Endothelial cell of umbilical vein (primary cell): Measurements from ENCODE around the gene POU3F1.

ENCODE experiments used
- EZH2 ChIP-seq: IDR thresholded peaks from 2 replicates; pipeline ENCODE4 v1.6.1; 2012; ENCODE audit warnings: borderline replicate concordance, low read depth, mild to moderate bottlenecking, moderate library complexity, low read length, inconsistent platforms; ENCODE audit not compliant: severe bottlenecking
- FOS ChIP-seq: IDR thresholded peaks from 2 replicates; pipeline ENCODE4 v1.6.1; 2011; ENCODE audit warnings: mild to moderate bottlenecking, low read length, moderate library complexity, borderline replicate concordance; ENCODE audit not compliant: insufficient read depth
- MAX ChIP-seq: IDR thresholded peaks from 2 replicates; pipeline ENCODE4 v1.6.1; 2011; ENCODE audit not compliant: insufficient read depth, insufficient read length
- POLR2A ChIP-seq: IDR thresholded peaks from 2 replicates; pipeline ENCODE4 v1.6.1; 2012; ENCODE audit warnings: low read depth, mild to moderate bottlenecking, control low read depth, low read length
- POLR2AphosphoS5 ChIP-seq: IDR thresholded peaks from 2 replicates; pipeline ENCODE4 v1.6.1; 2012; ENCODE audit warnings: low read depth, mild to moderate bottlenecking, control low read depth, low read length, moderate library complexity; ENCODE audit not compliant: insufficient read depth
- TF ChIP-seq, protein P1 (sequence below), 2 donors: IDR thresholded peaks; 1 replicate in 1 of 2; 2 replicates in 1 of 2; pipeline ENCODE4 v1.5.1; 2011; ENCODE audit warnings: low read length in 2 of 2, mild to moderate bottlenecking in 2 of 2, moderate library complexity in 2 of 2, control low read depth in 1 of 2, inconsistent platforms in 1 of 2, low read depth in 1 of 2; ENCODE audit not compliant: insufficient read depth in 1 of 2; ENCODE audit errors: extremely low read depth in 1 of 2

- TF ChIP-seq POLR2A (no peak), POLR2AphosphoS5 (no peak), FOS (no peak), EZH2 (no peak), MAX (no peak)
- TF ChIP-seq, protein P1, sequence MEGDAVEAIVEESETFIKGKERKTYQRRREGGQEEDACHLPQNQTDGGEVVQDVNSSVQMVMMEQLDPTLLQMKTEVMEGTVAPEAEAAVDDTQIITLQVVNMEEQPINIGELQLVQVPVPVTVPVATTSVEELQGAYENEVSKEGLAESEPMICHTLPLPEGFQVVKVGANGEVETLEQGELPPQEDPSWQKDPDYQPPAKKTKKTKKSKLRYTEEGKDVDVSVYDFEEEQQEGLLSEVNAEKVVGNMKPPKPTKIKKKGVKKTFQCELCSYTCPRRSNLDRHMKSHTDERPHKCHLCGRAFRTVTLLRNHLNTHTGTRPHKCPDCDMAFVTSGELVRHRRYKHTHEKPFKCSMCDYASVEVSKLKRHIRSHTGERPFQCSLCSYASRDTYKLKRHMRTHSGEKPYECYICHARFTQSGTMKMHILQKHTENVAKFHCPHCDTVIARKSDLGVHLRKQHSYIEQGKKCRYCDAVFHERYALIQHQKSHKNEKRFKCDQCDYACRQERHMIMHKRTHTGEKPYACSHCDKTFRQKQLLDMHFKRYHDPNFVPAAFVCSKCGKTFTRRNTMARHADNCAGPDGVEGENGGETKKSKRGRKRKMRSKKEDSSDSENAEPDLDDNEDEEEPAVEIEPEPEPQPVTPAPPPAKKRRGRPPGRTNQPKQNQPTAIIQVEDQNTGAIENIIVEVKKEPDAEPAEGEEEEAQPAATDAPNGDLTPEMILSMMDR (IDR thresholded peaks at IDR 0.05; ENCODE audit: extremely low read depth in 1 of 2, insufficient read depth in 1 of 2, low read depth in 1 of 2, low read length in 2 of 2): no peak
These were observed 43.2 kb upstream of the POU3F1 start for GRCh38 chr1:38089712-38090360.
